GM15510 (cell line): Measurements from ENCODE around the gene PANX1.

Experiments
- POLR2A ChIP-seq: IDR thresholded peaks from 3 replicates; pipeline ENCODE4 v1.6.1; 2011; ENCODE audit warnings: borderline replicate concordance; ENCODE audit not compliant: insufficient read length; ENCODE audit errors: extremely low read depth

The PANX1 gene

GRCh38 chr11:94153320-94153719 lies 24.7 kb downstream of the PANX1 start:
- TF ChIP-seq POLR2A: no peak

GRCh38 chr11:94154095-94154856 lies 25.6 kb downstream of the PANX1 start:
- no peak for TF ChIP-seq POLR2A

DNA sequence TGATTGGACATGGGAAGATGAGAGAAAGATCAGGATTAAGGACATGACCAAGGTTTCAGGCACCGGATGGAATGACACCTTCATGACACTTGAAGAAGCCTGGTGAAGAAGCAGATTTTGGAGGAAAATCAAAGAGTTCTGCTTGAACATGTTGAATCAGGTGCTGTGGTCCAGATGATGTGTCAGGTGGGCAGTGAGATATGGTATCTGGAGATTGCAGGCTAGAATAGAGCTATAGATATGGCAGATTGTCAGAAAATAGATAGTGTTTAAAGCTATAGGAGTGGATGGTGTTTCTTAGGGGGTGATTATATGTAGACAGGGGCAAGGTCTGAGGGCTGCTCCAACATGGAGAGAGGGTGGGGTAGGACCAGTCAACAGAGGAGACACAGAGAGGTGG lies 40.2 kb downstream of the PANX1 start:
- no peak for TF ChIP-seq POLR2A

GRCh38 chr11:94169516-94169915 lies 40.9 kb downstream of the PANX1 start:
- no peak for TF ChIP-seq POLR2A

DNA sequence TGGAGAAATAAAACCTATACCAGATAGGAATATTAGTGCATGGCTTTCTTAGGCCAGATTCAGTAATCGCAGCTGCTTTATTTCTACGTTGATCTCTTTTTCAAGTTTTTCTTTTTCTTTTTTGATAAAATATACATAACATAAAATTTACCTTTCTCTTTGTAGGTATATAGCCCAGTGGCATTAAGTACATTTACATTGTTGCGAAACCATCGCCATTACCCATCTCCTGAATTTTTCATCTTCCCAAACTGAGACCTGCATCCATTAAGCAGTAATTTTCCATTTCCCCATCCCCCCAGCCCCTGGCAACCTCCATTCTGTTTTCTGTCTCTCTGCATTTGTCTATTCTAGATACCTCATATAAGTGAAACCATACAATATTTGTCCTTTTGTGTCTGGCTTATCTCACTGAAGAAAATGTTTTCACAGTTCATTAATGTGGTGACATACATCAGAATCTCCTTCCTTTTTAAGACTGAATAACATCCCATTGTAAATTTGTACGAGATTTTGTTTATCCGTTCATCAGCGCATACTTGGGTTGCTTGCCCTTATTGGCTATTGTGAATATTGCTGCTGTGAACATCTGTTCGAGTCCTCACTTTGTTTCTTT lies 41.4 kb downstream of the PANX1 start:
- TF ChIP-seq POLR2A: no peak

- no peak for TF ChIP-seq POLR2A
Measured at GRCh38 chr11:94170953-94171352, 42.3 kb downstream of the PANX1 start.

DNA sequence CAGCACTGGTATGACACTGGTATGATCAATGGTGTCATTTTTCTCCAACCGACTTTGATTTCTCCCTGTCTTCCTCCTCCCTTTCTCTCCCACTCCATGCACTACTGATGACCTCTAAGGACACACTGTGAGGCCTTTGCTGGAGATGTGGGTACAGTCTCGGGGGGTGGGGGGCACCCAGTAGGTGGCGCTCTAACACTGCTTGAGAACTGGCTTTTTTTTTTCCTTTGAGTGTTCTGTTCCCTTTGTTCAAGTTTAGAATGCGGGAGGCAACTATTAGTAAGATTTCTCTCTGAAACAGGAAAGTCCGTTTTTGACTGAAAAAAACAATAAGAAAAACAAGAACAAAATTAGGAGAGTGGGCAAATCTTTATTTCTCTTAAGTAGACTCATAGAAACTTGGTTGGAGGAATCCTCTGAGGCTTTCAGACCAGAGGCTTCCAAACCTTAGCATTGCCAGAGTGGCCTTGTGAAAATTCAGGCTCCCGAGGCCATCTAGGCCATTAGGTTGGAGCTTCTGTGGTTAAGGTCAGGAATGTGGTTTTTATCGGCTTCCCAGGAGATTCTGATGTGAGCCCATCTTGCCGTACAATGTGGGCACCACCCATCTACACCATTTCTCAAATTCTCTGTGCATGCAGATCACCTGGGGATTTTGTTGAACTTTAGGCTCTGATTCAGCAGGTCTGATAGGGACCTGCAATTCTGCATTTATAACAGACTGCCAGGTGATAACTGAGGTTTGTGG lies 43.2 kb downstream of the PANX1 start:
- TF ChIP-seq POLR2A: no peak

DNA sequence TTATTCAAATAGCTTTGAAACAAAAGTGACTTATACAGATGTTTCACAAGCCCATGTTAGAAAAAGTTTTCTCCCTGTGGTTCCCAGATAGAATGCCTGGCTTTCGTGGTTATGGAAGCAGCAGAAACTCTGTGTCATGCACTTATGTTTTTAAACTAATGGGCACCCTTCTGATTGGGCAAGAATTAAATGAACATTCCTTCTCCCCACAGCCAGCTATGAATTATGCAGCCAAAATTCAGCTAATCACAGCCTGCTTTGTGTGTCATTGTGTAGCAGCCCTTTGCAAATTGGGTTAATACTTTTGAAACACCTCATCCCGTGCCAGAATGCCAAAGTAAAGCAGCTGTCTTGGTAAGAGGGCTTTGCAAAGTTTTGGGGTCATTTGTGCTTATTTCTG lies 46.9 kb downstream of the PANX1 start:
- TF ChIP-seq POLR2A: no peak

DNA sequence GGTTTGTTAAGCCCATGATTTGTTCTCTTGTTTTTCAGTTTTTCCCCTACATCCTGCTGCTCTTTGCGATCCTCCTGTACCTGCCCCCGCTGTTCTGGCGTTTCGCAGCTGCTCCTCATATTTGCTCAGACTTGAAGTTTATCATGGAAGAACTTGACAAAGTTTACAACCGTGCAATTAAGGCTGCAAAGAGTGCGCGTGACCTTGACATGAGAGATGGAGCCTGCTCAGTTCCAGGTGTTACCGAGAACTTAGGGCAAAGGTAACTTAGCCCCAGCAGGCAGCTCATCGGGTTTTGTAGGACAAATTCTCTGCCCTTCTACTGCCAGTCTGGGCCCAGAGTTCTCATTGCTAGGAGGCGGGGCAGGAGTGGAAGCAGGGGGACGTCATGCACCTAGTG lies 49.7 kb downstream of the PANX1 start:
- no peak for TF ChIP-seq POLR2A

DNA sequence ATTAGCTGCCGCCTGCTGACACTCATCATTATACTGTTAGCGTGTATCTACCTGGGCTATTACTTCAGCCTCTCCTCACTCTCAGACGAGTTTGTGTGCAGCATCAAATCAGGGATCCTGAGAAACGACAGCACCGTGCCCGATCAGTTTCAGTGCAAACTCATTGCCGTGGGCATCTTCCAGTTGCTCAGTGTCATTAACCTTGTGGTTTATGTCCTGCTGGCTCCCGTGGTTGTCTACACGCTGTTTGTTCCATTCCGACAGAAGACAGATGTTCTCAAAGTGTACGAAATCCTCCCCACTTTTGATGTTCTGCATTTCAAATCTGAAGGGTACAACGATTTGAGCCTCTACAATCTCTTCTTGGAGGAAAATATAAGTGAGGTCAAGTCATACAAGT lies 51.1 kb downstream of the PANX1 start:
- TF ChIP-seq POLR2A: no peak

DNA sequence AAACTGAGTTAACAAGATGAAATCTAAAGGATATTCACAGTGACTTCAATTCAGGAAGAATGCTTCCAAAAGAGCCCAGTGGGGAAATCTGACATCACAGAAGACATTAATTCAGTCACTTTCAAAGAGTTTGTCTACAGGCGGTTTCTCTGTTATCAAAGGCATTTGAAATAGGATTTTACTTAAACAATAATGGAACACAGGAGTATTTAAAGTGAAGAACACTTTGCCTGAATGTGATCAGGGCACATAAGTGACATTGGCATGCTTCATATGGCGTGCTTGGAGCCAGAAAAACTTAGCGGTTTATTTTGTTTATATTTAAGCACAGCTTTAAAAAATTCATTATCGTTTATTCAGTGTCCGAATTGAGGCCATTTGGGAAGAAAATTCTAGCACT lies 52.9 kb downstream of the PANX1 start:
- no peak for TF ChIP-seq POLR2A

- no peak for TF ChIP-seq POLR2A
Measured at GRCh38 chr11:94181943-94182342, 53.3 kb downstream of the PANX1 start.

DNA sequence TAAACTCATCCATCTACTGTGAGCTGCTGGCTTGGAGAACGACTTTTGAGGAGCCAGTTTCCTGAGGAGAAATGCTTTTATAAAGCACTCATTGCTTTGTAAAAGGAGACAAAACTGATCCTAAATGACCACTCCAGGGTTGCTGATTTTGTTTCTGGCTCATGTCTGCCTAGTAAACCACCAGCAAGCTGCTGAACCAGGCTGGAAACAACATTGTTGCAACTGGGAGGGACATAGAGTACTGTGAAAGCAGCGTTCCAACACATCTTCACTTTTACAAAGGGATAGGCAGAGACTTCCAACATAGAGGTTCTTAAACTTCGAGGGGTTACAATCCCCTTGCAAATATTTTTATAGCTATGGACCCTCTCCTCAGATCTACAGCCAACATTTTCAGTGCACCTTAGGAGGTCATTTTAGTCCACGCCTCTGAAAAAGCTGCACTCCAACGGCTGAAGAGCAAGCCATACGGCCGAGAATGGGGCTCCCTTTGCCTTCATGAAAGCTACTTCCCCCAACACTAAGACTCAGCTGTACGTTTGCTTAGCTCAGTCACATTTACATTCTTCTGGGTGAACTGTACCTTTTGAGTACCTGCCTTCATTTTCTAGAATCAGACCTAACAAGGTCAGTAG lies 54.7 kb downstream of the PANX1 start:
- TF ChIP-seq POLR2A: no peak

DNA sequence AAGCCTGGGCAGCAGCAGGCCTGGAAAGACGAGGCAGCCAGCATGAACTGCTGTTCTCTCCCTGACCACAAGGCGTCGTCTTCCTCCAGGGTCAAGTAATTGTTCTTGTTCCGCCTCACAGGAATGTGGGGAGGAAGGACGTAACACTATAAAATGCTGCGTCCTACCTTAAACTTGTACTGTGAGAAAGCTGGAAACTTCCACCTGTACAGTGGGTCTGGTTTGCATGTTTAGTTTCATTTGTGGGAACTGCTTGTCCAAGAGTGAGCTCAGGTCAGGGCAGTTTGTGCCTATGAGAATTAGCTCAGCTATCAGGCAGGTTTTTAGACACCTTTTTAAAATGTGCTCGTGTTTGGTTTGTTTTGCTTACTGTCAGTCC lies 55.2 kb downstream of the PANX1 start:
- TF ChIP-seq POLR2A: no peak

DNA sequence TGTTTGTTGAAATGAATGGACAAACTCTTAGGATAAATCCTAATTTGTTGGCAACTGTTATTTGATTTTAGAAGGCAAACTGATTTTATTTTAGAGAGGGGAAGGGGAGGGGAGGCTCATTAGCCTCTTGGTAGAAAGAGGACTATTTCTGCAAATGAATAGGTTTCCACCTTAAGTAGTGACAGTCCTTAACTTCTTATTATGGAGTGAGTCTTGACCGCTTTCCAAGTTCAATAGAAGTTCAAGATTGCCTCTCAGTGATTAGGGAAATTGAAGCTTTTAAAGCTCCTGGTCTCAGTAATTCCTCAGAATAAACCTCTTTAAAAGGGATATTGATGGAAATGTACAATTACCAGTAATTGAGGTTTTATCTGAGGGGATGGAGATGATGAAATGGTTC lies 55.7 kb downstream of the PANX1 start:
- TF ChIP-seq POLR2A: no peak
